AG04450 (cell line): ENCODE measurements around the gene FAF1. TPM values are rescaled to one million over a fixed set of nuclear protein-coding genes. Genes with fewer than 3 reads are reported as not detected.
A peak's percentile ranks its signal among the peaks of the same experiment; 100 is the strongest.

Experiments used
- CTCF ChIA-PET: fragments of 300-600, 350-600 bp; formaldehyde crosslinking; extraction: SDS; loops from one replicate; lab custom pipeline; 2022; ENCODE audit warnings: antibody characterized with exemption, inconsistent platforms; lab: Charles Lee
- POLR2A ChIA-PET: fragments of 350-600 bp; formaldehyde crosslinking; extraction: SDS; loops from one replicate; lab custom pipeline; 2021; ENCODE audit warnings: antibody characterized with exemption, inconsistent platforms; lab: Yijun Ruan, JAX
- DNase-seq: peaks from one replicate; pipeline ENCODE4 v3.0.0-alpha.2; 2011; ENCODE audit warnings: low read depth, low spot score
- H3K27ac ChIP-seq: one replicate; pipeline ENCODE4 v1.5.1; 2012; ENCODE audit warnings: low read depth, low read length, control low read depth
- H3K27me3 ChIP-seq: one replicate; pipeline ENCODE4 v1.6.0; 2012; ENCODE audit warnings: low read length; ENCODE audit not compliant: control insufficient read depth, insufficient read depth
- H3K4me3 ChIP-seq: 2 replicates; pipeline ENCODE4 v1.5.1; 2011; ENCODE audit warnings: mild to moderate bottlenecking, low read depth, low read length, control low read depth
- H3K9me3 ChIP-seq: 2 replicates; pipeline ENCODE4 v1.5.1; 2012; ENCODE audit warnings: low read length; ENCODE audit not compliant: control insufficient read depth, insufficient read depth
- polyA plus RNA-seq: library from polyadenylated mRNA; depleted of rRNA; stranded (reverse); fragments of >200 nt; gene quantifications from 2 replicates; pipeline ENCODE4 v1.2.3, GENCODE V29; 2011
- TF ChIP-seq, protein P1 (sequence below): IDR thresholded peaks from 2 replicates; pipeline ENCODE4 v1.5.1; 2011; ENCODE audit warnings: low read depth, low read length, control low read depth, inconsistent platforms

FAF1 gene
- polyA plus RNA-seq, 1 experiment, result 37.9 TPM

GRCh38 chr1:50847303-50847702 lies 112.8 kb downstream of the FAF1 start:
- ChIA-PET POLR2A (no interaction called here), CTCF (interaction anchor here (0.6 to 0.7 kb wide), 2 partner anchors 43 to 73 kb away, joined by 3 to 4 read pairs; no protein-coding TSS in a partner anchor)
- TF ChIP-seq, protein P1, sequence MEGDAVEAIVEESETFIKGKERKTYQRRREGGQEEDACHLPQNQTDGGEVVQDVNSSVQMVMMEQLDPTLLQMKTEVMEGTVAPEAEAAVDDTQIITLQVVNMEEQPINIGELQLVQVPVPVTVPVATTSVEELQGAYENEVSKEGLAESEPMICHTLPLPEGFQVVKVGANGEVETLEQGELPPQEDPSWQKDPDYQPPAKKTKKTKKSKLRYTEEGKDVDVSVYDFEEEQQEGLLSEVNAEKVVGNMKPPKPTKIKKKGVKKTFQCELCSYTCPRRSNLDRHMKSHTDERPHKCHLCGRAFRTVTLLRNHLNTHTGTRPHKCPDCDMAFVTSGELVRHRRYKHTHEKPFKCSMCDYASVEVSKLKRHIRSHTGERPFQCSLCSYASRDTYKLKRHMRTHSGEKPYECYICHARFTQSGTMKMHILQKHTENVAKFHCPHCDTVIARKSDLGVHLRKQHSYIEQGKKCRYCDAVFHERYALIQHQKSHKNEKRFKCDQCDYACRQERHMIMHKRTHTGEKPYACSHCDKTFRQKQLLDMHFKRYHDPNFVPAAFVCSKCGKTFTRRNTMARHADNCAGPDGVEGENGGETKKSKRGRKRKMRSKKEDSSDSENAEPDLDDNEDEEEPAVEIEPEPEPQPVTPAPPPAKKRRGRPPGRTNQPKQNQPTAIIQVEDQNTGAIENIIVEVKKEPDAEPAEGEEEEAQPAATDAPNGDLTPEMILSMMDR, result no peak
- no peaks in the 10 kb centered on the region; the same call in 1 of the 2 replicates for H3K9me3 ChIP-seq
- no peak overlapping the region for H3K4me3 ChIP-seq
- DNase-seq, result no peak
- H3K27ac ChIP-seq, result no peak overlapping the region
- no peaks in the 10 kb centered on the region for H3K27me3 ChIP-seq

- H3K9me3 ChIP-seq, result no peaks in the 10 kb centered on the region; the same call in 1 of the 2 replicates
- POLR2A ChIA-PET, result no interaction called here
- H3K27me3 ChIP-seq, result no peaks in the 10 kb centered on the region
- CTCF ChIA-PET, result no interaction called here
- no peak for DNase-seq
- TF ChIP-seq, protein P1, result no peak
- H3K27ac ChIP-seq, result no peak overlapping the region
- H3K4me3 ChIP-seq, result no peak overlapping the region
Measured at GRCh38 chr1:50846224-50846839, 113.7 kb downstream of the FAF1 start.

DNA sequence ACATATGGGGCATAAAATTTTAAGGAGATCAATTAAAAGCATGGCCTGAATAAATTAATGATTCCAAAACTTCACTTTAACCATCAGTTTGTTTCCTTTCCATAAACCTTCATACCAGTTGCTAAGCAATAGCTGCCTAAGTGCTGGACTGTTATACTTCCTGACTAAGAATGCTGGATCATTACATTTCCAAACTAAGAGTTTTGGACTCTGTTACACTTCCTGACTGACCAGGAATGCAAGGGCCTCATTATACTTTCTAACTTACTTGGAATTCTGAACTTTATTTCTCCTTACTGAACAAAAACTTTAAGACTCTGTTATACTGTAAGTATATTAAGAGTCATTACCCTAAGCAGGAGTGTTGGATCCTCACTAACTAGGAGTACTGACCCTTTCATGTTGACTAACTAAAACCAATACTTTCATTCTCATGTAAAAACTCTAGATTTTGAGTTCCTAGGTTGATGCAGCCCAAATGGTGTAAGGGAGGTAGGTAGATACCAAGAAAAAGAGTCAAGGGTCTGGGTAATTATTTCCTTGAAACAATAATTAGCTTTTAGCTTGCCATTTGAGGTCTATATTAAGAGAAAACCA lies 118.2 kb downstream of the FAF1 start:
- Histone ChIP-seq H3K27me3 (no peaks in the 10 kb centered on the region), H3K4me3 (no peak overlapping the region), H3K9me3 (no peaks in the 10 kb centered on the region; the same call in 1 of the 2 replicates), H3K27ac (no peak overlapping the region)
- TF ChIP-seq, protein P1, result no peak
- ChIA-PET CTCF (interaction anchor here (1.0 to 1.8 kb wide), 2 partner anchors 31 kb away, joined by 3 to 8 read pairs; no protein-coding TSS in a partner anchor), POLR2A (no interaction called here)
- peak; percentile 3 for DNase-seq

DNA sequence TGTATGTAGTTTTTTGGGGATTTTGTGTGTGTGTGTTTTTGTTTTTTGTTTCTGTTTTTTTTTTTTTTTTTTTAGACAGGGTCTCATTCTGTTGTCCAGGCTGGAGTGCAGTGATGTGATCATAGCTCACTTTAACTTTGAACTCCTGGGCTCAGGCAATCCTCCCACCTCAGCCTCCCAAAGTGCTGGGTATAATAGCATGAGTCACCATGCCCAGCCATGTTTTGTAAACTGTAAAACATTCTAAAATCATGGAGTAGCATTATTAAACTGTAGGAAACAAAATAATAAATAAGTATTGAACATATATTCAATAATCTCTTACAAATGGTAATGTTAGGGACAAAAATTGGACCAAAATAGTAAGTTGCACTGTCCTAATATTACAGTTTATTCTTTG lies 124.0 kb downstream of the FAF1 start:
- H3K27me3 ChIP-seq, result no peaks in the 10 kb centered on the region
- no peak for DNase-seq
- ChIA-PET CTCF (no interaction called here), POLR2A (no interaction called here)
- H3K27ac ChIP-seq, result no peak overlapping the region
- H3K4me3 ChIP-seq, result no peak overlapping the region
- no peaks in the 10 kb centered on the region for H3K9me3 ChIP-seq
- TF ChIP-seq, protein P1, result no peak

DNA sequence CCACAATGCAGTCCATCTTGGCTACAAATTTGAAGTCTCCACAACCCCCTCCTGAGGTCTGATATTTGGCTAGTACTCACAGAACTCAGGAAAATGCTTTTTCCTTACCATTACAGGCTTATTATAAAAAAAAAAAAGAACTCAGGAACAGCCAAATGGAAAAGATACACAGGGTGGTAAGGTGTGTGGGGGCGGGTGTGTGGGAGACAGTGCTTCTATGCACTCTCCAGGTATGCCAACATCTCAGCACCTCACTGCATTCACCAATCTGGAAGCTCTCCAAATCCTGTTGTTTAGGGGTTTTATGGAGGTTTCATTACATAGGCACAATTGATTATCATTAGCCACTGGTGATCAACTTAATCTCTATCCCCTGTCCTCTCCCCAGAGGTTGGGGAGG lies 126.9 kb downstream of the FAF1 start:
- no peak for DNase-seq
- ChIA-PET CTCF (no interaction called here), POLR2A (no interaction called here)
- TF ChIP-seq, protein P1, result no peak
- H3K27ac ChIP-seq, result no peak overlapping the region
- no peaks in the 10 kb centered on the region for H3K9me3 ChIP-seq
- no peaks in the 10 kb centered on the region for H3K27me3 ChIP-seq
- no peak overlapping the region for H3K4me3 ChIP-seq
